ENCODE measurements around the gene KIF6.

KIF6 gene

GRCh38 chr6:39518221-39518620, 207.0 kb downstream of the KIF6 start:
- no peak for TF ChIP-seq POLR2AphosphoS5 (IDR thresholded peaks at IDR 0.05; ENCODE audit: low read depth)
- TF ChIP-seq SPI1 (IDR thresholded peaks at IDR 0.05; ENCODE audit: borderline replicate concordance, low read depth), result no peak
- TF ChIP-seq, protein P1, sequence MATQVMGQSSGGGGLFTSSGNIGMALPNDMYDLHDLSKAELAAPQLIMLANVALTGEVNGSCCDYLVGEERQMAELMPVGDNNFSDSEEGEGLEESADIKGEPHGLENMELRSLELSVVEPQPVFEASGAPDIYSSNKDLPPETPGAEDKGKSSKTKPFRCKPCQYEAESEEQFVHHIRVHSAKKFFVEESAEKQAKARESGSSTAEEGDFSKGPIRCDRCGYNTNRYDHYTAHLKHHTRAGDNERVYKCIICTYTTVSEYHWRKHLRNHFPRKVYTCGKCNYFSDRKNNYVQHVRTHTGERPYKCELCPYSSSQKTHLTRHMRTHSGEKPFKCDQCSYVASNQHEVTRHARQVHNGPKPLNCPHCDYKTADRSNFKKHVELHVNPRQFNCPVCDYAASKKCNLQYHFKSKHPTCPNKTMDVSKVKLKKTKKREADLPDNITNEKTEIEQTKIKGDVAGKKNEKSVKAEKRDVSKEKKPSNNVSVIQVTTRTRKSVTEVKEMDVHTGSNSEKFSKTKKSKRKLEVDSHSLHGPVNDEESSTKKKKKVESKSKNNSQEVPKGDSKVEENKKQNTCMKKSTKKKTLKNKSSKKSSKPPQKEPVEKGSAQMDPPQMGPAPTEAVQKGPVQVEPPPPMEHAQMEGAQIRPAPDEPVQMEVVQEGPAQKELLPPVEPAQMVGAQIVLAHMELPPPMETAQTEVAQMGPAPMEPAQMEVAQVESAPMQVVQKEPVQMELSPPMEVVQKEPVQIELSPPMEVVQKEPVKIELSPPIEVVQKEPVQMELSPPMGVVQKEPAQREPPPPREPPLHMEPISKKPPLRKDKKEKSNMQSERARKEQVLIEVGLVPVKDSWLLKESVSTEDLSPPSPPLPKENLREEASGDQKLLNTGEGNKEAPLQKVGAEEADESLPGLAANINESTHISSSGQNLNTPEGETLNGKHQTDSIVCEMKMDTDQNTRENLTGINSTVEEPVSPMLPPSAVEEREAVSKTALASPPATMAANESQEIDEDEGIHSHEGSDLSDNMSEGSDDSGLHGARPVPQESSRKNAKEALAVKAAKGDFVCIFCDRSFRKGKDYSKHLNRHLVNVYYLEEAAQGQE (IDR thresholded peaks at IDR 0.05; ENCODE audit: insufficient replicate concordance, low read depth), result no peak
- no peak for TF ChIP-seq GABPA (IDR thresholded peaks at IDR 0.05; ENCODE audit: low read depth)
- TF ChIP-seq, protein P2, sequence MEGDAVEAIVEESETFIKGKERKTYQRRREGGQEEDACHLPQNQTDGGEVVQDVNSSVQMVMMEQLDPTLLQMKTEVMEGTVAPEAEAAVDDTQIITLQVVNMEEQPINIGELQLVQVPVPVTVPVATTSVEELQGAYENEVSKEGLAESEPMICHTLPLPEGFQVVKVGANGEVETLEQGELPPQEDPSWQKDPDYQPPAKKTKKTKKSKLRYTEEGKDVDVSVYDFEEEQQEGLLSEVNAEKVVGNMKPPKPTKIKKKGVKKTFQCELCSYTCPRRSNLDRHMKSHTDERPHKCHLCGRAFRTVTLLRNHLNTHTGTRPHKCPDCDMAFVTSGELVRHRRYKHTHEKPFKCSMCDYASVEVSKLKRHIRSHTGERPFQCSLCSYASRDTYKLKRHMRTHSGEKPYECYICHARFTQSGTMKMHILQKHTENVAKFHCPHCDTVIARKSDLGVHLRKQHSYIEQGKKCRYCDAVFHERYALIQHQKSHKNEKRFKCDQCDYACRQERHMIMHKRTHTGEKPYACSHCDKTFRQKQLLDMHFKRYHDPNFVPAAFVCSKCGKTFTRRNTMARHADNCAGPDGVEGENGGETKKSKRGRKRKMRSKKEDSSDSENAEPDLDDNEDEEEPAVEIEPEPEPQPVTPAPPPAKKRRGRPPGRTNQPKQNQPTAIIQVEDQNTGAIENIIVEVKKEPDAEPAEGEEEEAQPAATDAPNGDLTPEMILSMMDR (IDR thresholded peaks at IDR 0.05; ENCODE audit: insufficient read depth, low read length), result no peak
- Histone ChIP-seq H3K27ac (replicated peaks) (no peak overlapping the region), H3K4me3 (replicated peaks; ENCODE audit: insufficient read depth, low read length) (no peak overlapping the region), H3K27me3 (ENCODE audit: insufficient read depth, poor library complexity, severe bottlenecking) (peaks cover 3% of the 10 kb centered on the region)
- no peak for DNase-seq (ENCODE audit: low read depth in 1 of 2, low spot score in 1 of 2)

- Histone ChIP-seq H3K27me3 (ENCODE audit: insufficient read depth, poor library complexity, severe bottlenecking) (peaks cover 3% of the 10 kb centered on the region), H3K27ac (replicated peaks) (no peak overlapping the region), H3K4me3 (replicated peaks; ENCODE audit: insufficient read depth, low read length) (no peak overlapping the region)
- TF ChIP-seq SPI1 (IDR thresholded peaks at IDR 0.05; ENCODE audit: borderline replicate concordance, low read depth) (no peak), POLR2AphosphoS5 (IDR thresholded peaks at IDR 0.05; ENCODE audit: low read depth) (no peak), GABPA (IDR thresholded peaks at IDR 0.05; ENCODE audit: low read depth) (no peak)
- TF ChIP-seq, protein P2 (IDR thresholded peaks at IDR 0.05; ENCODE audit: insufficient read depth, low read length), result no peak
- TF ChIP-seq, protein P1 (IDR thresholded peaks at IDR 0.05; ENCODE audit: insufficient replicate concordance, low read depth), result no peak
- DNase-seq (ENCODE audit: low read depth in 1 of 2, low spot score in 1 of 2), result no peak
Observed at GRCh38 chr6:39517756-39518155, 207.5 kb downstream of the KIF6 start.

GRCh38 chr6:39516471-39516870, 208.7 kb downstream of the KIF6 start:
- Histone ChIP-seq H3K27me3 (ENCODE audit: insufficient read depth, poor library complexity, severe bottlenecking) (peaks cover 3% of the 10 kb centered on the region), H3K4me3 (replicated peaks; ENCODE audit: insufficient read depth, low read length) (no peak overlapping the region), H3K27ac (replicated peaks) (no peak overlapping the region)
- TF ChIP-seq, protein P2 (IDR thresholded peaks at IDR 0.05; ENCODE audit: insufficient read depth, low read length), result no peak
- TF ChIP-seq, protein P1 (IDR thresholded peaks at IDR 0.05; ENCODE audit: insufficient replicate concordance, low read depth), result no peak
- TF ChIP-seq SPI1 (IDR thresholded peaks at IDR 0.05; ENCODE audit: borderline replicate concordance, low read depth) (no peak), GABPA (IDR thresholded peaks at IDR 0.05; ENCODE audit: low read depth) (no peak), POLR2AphosphoS5 (IDR thresholded peaks at IDR 0.05; ENCODE audit: low read depth) (no peak)
- no peak for DNase-seq (ENCODE audit: low read depth in 1 of 2, low spot score in 1 of 2)
